K562 (cell line): ENCODE measurements around the gene MPZL1. TPM values are rescaled to one million over a fixed set of nuclear protein-coding genes. Genes with fewer than 3 reads are reported as not detected.

Experiments
- ATAC-seq: fragments of 200-7000 bp; cut with Tn5 transposase; 3 replicates; pipeline ENCODE4 v1.9.1; 2020; ENCODE audit warnings: moderate library complexity
- BruUV-seq: library from RNA; stranded (reverse); fragments of 400-500 nt; replicated peaks from 2 replicates; lab custom pipeline; 2021; lab: Mats Ljungman, UMichigan
- CTCF ChIA-PET: fragments of 300-600 bp; formaldehyde crosslinking; extraction: SDS; loops from one replicate; lab custom pipeline; 2021; ENCODE audit warnings: low intra/inter-chr PET ratio; lab: Yijun Ruan, JAX
- POLR2A ChIA-PET: fragments of 300-600, 350-650 bp; sonication (Branson Sonifier 250); formaldehyde crosslinking; extraction: SDS; loops from one replicate; lab custom pipeline; 2021; ENCODE audit warnings: antibody characterized with exemption, inconsistent platforms; lab: Yijun Ruan, JAX
- DNase-seq, 4 experiments: peaks; one replicate each; pipeline versions ENCODE4 v3.0.0 to v3.0.0-alpha.2; 2011 to 2018; ENCODE audit warnings: low spot score in 3 of 4, mixed read lengths in 3 of 4; ENCODE audit errors: extremely low read depth in 1 of 4
- FAIRE-seq: peaks from 2 replicates; lab custom pipeline; 2011; peaks lifted over from hg19 to GRCh38; lab: Jason Lieb, UNC
- H2AFZ ChIP-seq: 2 replicates; pipeline ENCODE4 v1.6.0; 2011; ENCODE audit warnings: low read depth, low read length, control low read depth, inconsistent platforms
- H3K27ac ChIP-seq: fragments of 200-600 bp; 3 replicates; pipeline ENCODE4 v1.8.0; 2011; ENCODE audit warnings: low read depth, mild to moderate bottlenecking, control low read depth, inconsistent platforms, low read length, moderate library complexity, mixed read lengths; ENCODE audit errors: extremely low read depth
- H3K27me3 ChIP-seq, 2 experiments: fragments of 300-600 bp in 1 of 2; 2 replicates in 1 of 2; 3 replicates in 1 of 2; pipeline versions ENCODE4 v1.6.0 to v1.8.0; 2011; ENCODE audit warnings: inconsistent platforms in 2 of 2, low read length in 2 of 2, mild to moderate bottlenecking in 1 of 2, mixed read lengths in 1 of 2, moderate library complexity in 1 of 2; ENCODE audit not compliant: control insufficient read depth in 2 of 2, insufficient read depth in 2 of 2
- H3K36me3 ChIP-seq: fragments of 300-600 bp; 3 replicates; pipeline ENCODE4 v1.8.0; 2011; ENCODE audit warnings: mild to moderate bottlenecking, low read length, inconsistent platforms; ENCODE audit not compliant: control insufficient read depth, insufficient read depth
- H3K4me1 ChIP-seq, 2 experiments: fragments of 200-600 bp in 1 of 2; replicated peaks in 1 of 2; 2 replicates in 1 of 2; 3 replicates in 1 of 2; pipeline versions ENCODE4 v1.5.1 to v1.8.0; 2011; ENCODE audit warnings: inconsistent platforms in 2 of 2, low read length in 2 of 2, mild to moderate bottlenecking in 1 of 2, mixed read lengths in 1 of 2, moderate library complexity in 1 of 2; ENCODE audit not compliant: control insufficient read depth in 2 of 2, insufficient read depth in 2 of 2
- H3K4me2 ChIP-seq: 2 replicates; pipeline ENCODE4 v1.6.1; 2011; ENCODE audit warnings: low read length, control low read depth, inconsistent platforms, mixed read lengths; ENCODE audit not compliant: insufficient read depth
- H3K4me3 ChIP-seq: fragments of 200-600 bp; sonication (generic), shearing (Covaris generic); 2 replicates; pipeline ENCODE4 v1.5.1; 2016; ENCODE audit warnings: control low read depth, inconsistent platforms
- H3K79me2 ChIP-seq: fragments of 200-600 bp; 3 replicates; pipeline ENCODE4 v1.8.0; 2011; ENCODE audit warnings: low read length, inconsistent platforms; ENCODE audit not compliant: control insufficient read depth, insufficient read depth
- H3K9ac ChIP-seq, 2 experiments: 2 replicates each; pipeline versions ENCODE4 v1.6.0 to v1.6.1; 2011; ENCODE audit warnings: low read depth in 2 of 2, low read length in 2 of 2, control low read depth in 1 of 2, inconsistent platforms in 1 of 2, mild to moderate bottlenecking in 1 of 2, mixed read lengths in 1 of 2; ENCODE audit not compliant: insufficient read depth in 1 of 2
- H3K9me1 ChIP-seq: one replicate; pipeline ENCODE4 v1.6.0; 2011; ENCODE audit warnings: inconsistent platforms, mild to moderate bottlenecking, low read length, moderate library complexity; ENCODE audit not compliant: control insufficient read depth, insufficient read depth
- H3K9me3 ChIP-seq: replicated peaks from 2 replicates; pipeline ENCODE4 v1.5.1; 2011; ENCODE audit warnings: low read depth, low read length, inconsistent platforms; ENCODE audit not compliant: control insufficient read depth, insufficient read depth
- H4K20me1 ChIP-seq: replicated peaks from 2 replicates; pipeline ENCODE4 v1.6.1; 2011; ENCODE audit warnings: low read length, inconsistent platforms, mixed read lengths; ENCODE audit not compliant: control insufficient read depth, insufficient read depth
- ARID3A ChIP-seq: IDR thresholded peaks from 2 replicates; pipeline ENCODE4 v1.6.1; 2012; ENCODE audit warnings: low read depth, low read length, improper control_type of control experiment, borderline replicate concordance
- BDP1 ChIP-seq: IDR thresholded peaks from 3 replicates; pipeline ENCODE4 v1.6.1; 2011; ENCODE audit not compliant: insufficient read length, insufficient read depth
- CHD1 ChIP-seq: fragments of 200-600 bp; sonication (generic); IDR thresholded peaks from one replicate; pipeline ENCODE4 v1.6.1; 2012; ENCODE audit warnings: mild to moderate bottlenecking, moderate library complexity, low read length, inconsistent platforms
- CREB5 ChIP-seq: fragments of 250-450 bp; sonication (Bioruptor Pico); IDR thresholded peaks from 2 replicates; pipeline ENCODE4 v1.5.0; 2020; ENCODE audit warnings: mild to moderate bottlenecking
- HDAC1 ChIP-seq, 2 experiments: fragments of 450-650 bp; IDR thresholded peaks; 2 replicates each; pipeline ENCODE4 v1.6.1; 2016 to 2017; ENCODE audit warnings: inconsistent platforms in 1 of 2, mild to moderate bottlenecking in 1 of 2, moderate library complexity in 1 of 2
- HMG20A ChIP-seq: fragments of 450-650 bp; formaldehyde crosslinking; conservative IDR thresholded peaks from 2 replicates; pipeline ENCODE4 v1.4.0; 2020; ENCODE audit warnings: mild to moderate bottlenecking, mixed read lengths
- KLF10 ChIP-seq: fragments of 250-450 bp; sonication (Bioruptor Pico); IDR thresholded peaks from 2 replicates; pipeline ENCODE4 v1.6.1; 2021; ENCODE audit warnings: matching md5 sums
- NCOA1 ChIP-seq: fragments of 450-650 bp; IDR thresholded peaks from 2 replicates; pipeline ENCODE4 v1.6.1; 2016; ENCODE audit warnings: low read depth
- RNF2 ChIP-seq: sonication (generic); IDR thresholded peaks from 2 replicates; pipeline ENCODE4 v1.6.1; 2016
- STAT5B ChIP-seq: fragments of 250-450 bp; sonication (Bioruptor Pico); IDR thresholded peaks from 2 replicates; pipeline ENCODE4 v1.8.0; 2021; ENCODE audit warnings: mild to moderate bottlenecking, inconsistent platforms
- TAF7 ChIP-seq: fragments of 450-650 bp; IDR thresholded peaks from 2 replicates; pipeline ENCODE4 v1.6.1; 2016; ENCODE audit warnings: missing genetic modification characterization, missing compliant biosample characterization
- TCF7 ChIP-seq: sonication (generic); IDR thresholded peaks from 2 replicates; pipeline ENCODE4 v1.6.1; 2016; ENCODE audit warnings: antibody characterized with exemption, borderline replicate concordance
- U2AF2 ChIP-seq: fragments of 200-400 bp; formaldehyde crosslinking; optimal IDR thresholded peaks from 2 replicates; pipeline ENCODE3; 2017; ENCODE audit warnings: low read depth, mild to moderate bottlenecking, low read length
- ZNF146 ChIP-seq: IDR thresholded peaks from one replicate; pipeline ENCODE4 v1.6.1; 2018; ENCODE audit warnings: missing compliant biosample characterization; ENCODE audit not compliant: unreplicated experiment
- ZNF445 ChIP-seq: fragments of 250-450 bp; sonication (Bioruptor Pico); IDR thresholded peaks from 2 replicates; pipeline ENCODE4 v1.4.0; 2020; ENCODE audit warnings: low read depth, mild to moderate bottlenecking, moderate library complexity
- WGBS: fragments of 100-300 bp; shearing (Covaris generic); methylation state at CpG from one replicate; pipeline ENCODE4 v1.1.6; 2016; ENCODE audit warnings: low coverage, mixed read lengths; ENCODE audit not compliant: insufficient coverage; ENCODE audit errors: missing lambda C conversion rate; 5-methylcytosine and 5-hydroxymethylcytosine counted together
- in situ Hi-C: fragments of 300-500 bp; cut with MboI; formaldehyde crosslinking; loops from 4 replicates; pipeline ENCODE4 v1.15.0; 2018; ENCODE audit warnings: inconsistent platforms, mixed read lengths
- intact Hi-C: fragments of 100-400 bp; cut with micrococcal nuclease; formaldehyde crosslinking; loops from 2 replicates; pipeline ENCODE4 v1.14.2; 2022
- polyA plus RNA-seq, 8 experiments: library from polyadenylated mRNA; depleted of rRNA in 4 of 8; stranded (reverse) in 5 of 8; unstranded in 3 of 8; fragments of >200 nt; fragmentation: Nextera tagmentation in 2 of 8; fragmentation: Illumina TruSeq in 1 of 8; extraction: Ambion mirVana in 2 of 8; extraction: Trizol in 1 of 8; gene quantifications; 2 replicates each; pipeline versions ENCODE4 v1.2.1 to v1.2.3, GENCODE V29; 2011 to 2014; ENCODE audit warnings: inconsistent platforms in 1 of 8, missing spikeins in 1 of 8
- total RNA-seq, 7 experiments: library from RNA; depleted of rRNA in 6 of 7; stranded (reverse); fragments of >200 nt in 6 of 7; fragmentation: Illumina TruSeq in 2 of 7; extraction: Trizol in 2 of 7; gene quantifications; 2 replicates each; pipeline versions ENCODE4 v1.2.1 to v1.2.3, GENCODE V29; 2011 to 2021; ENCODE audit warnings: low replicate concordance in 1 of 7

Gene MPZL1
- total and polyA plus RNA-seq, 9 of the 15 experiments (the other 6 are each of a cell fraction or from before 2014, with no cell fraction given) = 14.5 to 153 (median 66.5) TPM

- TF ChIP-seq STAT5B (no peak), CREB5 (CRISPR knock-in tag) (no peak), BDP1 (no peak), RNF2 (no peak), ZNF445 (CRISPR knock-in tag) (no peak), KLF10 (no peak), U2AF2 (no peak), HDAC1 (IDR thresholded peaks at IDR 0.05) (no peak), NCOA1 (no peak)
These were observed 63.2 kb downstream of the MPZL1 start (continued) for GRCh38 chr1:167784876-167785550.

- no peak for ATAC-seq
- 68% methylated on average over 5 of the region's 5 CpGs for WGBS
- Histone ChIP-seq H3K36me3 (peaks cover 67% of the 10 kb centered on the region), H3K9ac (no peak overlapping the region)
- no peak for TF ChIP-seq HMG20A (CRISPR knock-in tag)
- TF ChIP-seq ZNF146 (CRISPR knock-in tag) = no peak
- TF ChIP-seq TCF7 = no peak
- TF ChIP-seq ARID3A = no peak
- TF ChIP-seq TAF7 (tag) = no peak
- no peak for TF ChIP-seq CHD1
- TF ChIP-seq, all 486 proteins: peak for 0
- POLR2A ChIA-PET = interaction anchor here (0.8 to 1.5 kb wide), 4 partner anchors 9 to 21 kb away, joined by 3 to 5 read pairs (median 3); no protein-coding TSS in a partner anchor
- Histone ChIP-seq H2AFZ (no peak overlapping the region), H3K9me3 (no peaks in the 10 kb centered on the region), H3K4me3 (no peak overlapping the region), H3K4me1 (no peaks in the 10 kb centered on the region; a peak in 1 of 5 replicates), H4K20me1 (no peaks in the 10 kb centered on the region), H3K9me1 (no peaks in the 10 kb centered on the region), H3K27ac (no peak overlapping the region), H3K4me2 (no peak overlapping the region), H3K27me3 (no peaks in the 10 kb centered on the region), H3K79me2 (no peaks in the 10 kb centered on the region)
- DNase-seq = no peak
- CTCF ChIA-PET = no interaction called here
- FAIRE-seq = no peak
- in situ Hi-C loops (no loop called here), intact Hi-C loops (no loop called here)
- no TSS peak for BruUV-seq
These were observed 64.7 kb downstream of the MPZL1 start for GRCh38 chr1:167786502-167786901.
